ENCODE measurements around the gene ZNF804B. TPM values are rescaled to one million over a fixed set of nuclear protein-coding genes. Genes with fewer than 3 reads are reported as not detected.

Gene ZNF804B
- total and polyA plus RNA-seq, 9 of the 15 experiments (the other 6 are each of a cell fraction or from before 2014, with no cell fraction given): 0.04 to 0.22 (median 0.09) TPM; not detected in 6

GRCh38 chr7:89357121-89357520 is 597.6 kb downstream of the ZNF804B start (continued):
- TF ChIP-seq ZNF318 (IDR thresholded peaks at IDR 0.05; ENCODE audit: borderline replicate concordance in 1 of 2, low read depth in 1 of 2): no peak
- no peak for TF ChIP-seq EZH2 (IDR thresholded peaks at IDR 0.05; ENCODE audit: borderline replicate concordance, low read depth, low read length)
- no peak for TF ChIP-seq TEAD4 (IDR thresholded peaks at IDR 0.05; ENCODE audit: low read length)
- no peak for TF ChIP-seq TEAD4 (CRISPR knock-in tag; IDR thresholded peaks at IDR 0.05; ENCODE audit: borderline replicate concordance)
- no peak for TF ChIP-seq PHB2 (IDR thresholded peaks at IDR 0.05; ENCODE audit: low read depth)
- no peak for TF ChIP-seq NFIX (CRISPR knock-in tag; IDR thresholded peaks at IDR 0.05; ENCODE audit: low read depth)

Data from K562 (cell line).